Transverse colon (tissue), 4 donors: ENCODE measurements around the gene CNOT11. TPM values are rescaled to one million over a fixed set of nuclear protein-coding genes. Genes with fewer than 3 reads are reported as not detected.
"Not testable (repeated sequence)": the region's sequence is repeated elsewhere in the genome, so short reads cannot be mapped to it uniquely, and the experiment has no call there.

Experiments used
- DNase-seq: peaks from one replicate; pipeline ENCODE4 v3.0.0-alpha.2; 2019
- H3K27ac ChIP-seq, 4 donors: fragments of 200-600 bp; sonication (generic); 2 replicates each; pipeline ENCODE4 v1.5.1; 2016 to 2018; ENCODE audit warnings: inconsistent platforms in 4 of 4
- H3K27me3 ChIP-seq: fragments of 200-600 bp; sonication (generic); 2 replicates; pipeline ENCODE4 v1.5.1; 2017; ENCODE audit warnings: inconsistent platforms
- H3K36me3 ChIP-seq, 4 donors: fragments of 200-600 bp; sonication (generic); 2 replicates each; pipeline ENCODE4 v1.5.1; 2017 to 2019; ENCODE audit warnings: inconsistent platforms in 4 of 4
- H3K4me1 ChIP-seq, 4 donors: fragments of 200-600 bp; sonication (generic); 2 replicates each; pipeline ENCODE4 v1.5.1; 2017 to 2020; ENCODE audit warnings: inconsistent platforms in 4 of 4
- H3K4me3 ChIP-seq, 4 donors: fragments of 200-600 bp; sonication (generic); 1 replicate in 1 of 4; 2 replicates in 3 of 4; pipeline versions ENCODE4 v1.5.1 to v1.6.1; 2017 to 2019; ENCODE audit warnings: inconsistent platforms in 4 of 4
- H3K9me3 ChIP-seq, 2 donors: fragments of 200-600 bp; sonication (generic); 2 replicates each; pipeline ENCODE4 v1.5.1; 2017 to 2019; ENCODE audit warnings: inconsistent platforms in 2 of 2
- EP300 ChIP-seq: sonication (generic); formaldehyde crosslinking; IDR thresholded peaks from one replicate; pipeline ENCODE4 v1.6.1; 2017; ENCODE audit warnings: antibody characterized with exemption, low read depth
- POLR2A ChIP-seq: fragments of 450-650 bp; IDR thresholded peaks from one replicate; pipeline ENCODE4 v1.6.1; 2016; ENCODE audit warnings: antibody characterized with exemption, mild to moderate bottlenecking, moderate library complexity
- POLR2AphosphoS5 ChIP-seq, 3 donors: sonication (generic); formaldehyde crosslinking; IDR thresholded peaks; one replicate each; pipeline ENCODE4 v1.6.1; 2016; ENCODE audit warnings: antibody characterized with exemption in 3 of 3
- WGBS, 2 donors: methylation state at CpG; one replicate each; pipeline ENCODE4 v1.1.5; 2018; ENCODE audit warnings: low coverage in 1 of 2; 5-methylcytosine and 5-hydroxymethylcytosine counted together
- in situ Hi-C, 4 donors: fragments of 200-750 bp; cut with MboI; loops; one replicate each; pipeline versions ENCODE4 v1.15.0 to v1.15.1; 2017; ENCODE audit warnings: low sequenced_read_pairs in 3 of 4, low pct_ligation_motif_present in 1 of 4, low pct_unique_long_range_greater_than_20kb in 1 of 4
- intact Hi-C: fragments of 100-400 bp; cut with DNase I; formaldehyde crosslinking; loops from one replicate; pipeline ENCODE4 v1.15.1; 2023; ENCODE audit warnings: low total_unique reads
- total RNA-seq, 4 donors: library from RNA; depleted of rRNA; stranded (reverse); fragments of >200 nt; gene quantifications; one replicate each; pipeline ENCODE4 v1.1.0, GENCODE V29; 2016
- TF ChIP-seq, protein P1 (sequence below), 5 experiments: fragments of 200-600 bp in 3 of 5; fragments of 450-650 bp in 2 of 5; sonication (generic) in 3 of 5; IDR thresholded peaks; 1 replicate in 2 of 5; 2 replicates in 3 of 5; pipeline ENCODE4 v1.5.1; 2016 to 2017; ENCODE audit warnings: antibody characterized with exemption in 5 of 5, inconsistent platforms in 3 of 5, mild to moderate bottlenecking in 2 of 5, moderate library complexity in 1 of 5

CNOT11 gene
- total RNA-seq, 4 donors from 2014 or later: 36.8 to 48.4 (median 37.6) TPM

DNA sequence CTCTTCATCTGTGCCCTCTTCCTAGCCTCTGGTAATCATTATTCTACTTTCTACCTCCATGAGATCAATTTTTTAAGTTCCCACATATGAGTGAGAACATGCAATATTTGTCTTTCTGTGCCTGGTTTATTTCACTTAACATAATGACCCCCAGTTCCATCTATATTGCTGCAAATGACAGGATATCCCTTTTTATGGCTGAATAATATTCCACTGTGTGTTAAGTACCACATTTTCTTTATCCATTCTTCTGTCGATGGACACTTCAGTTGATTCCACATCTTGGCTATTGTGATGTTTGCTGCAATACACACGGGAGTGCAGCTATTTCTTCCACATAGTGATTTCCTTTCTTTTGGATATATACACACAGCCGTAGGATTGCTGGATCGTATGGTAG lies 43.9 kb upstream of the CNOT11 start:
- H3K36me3 ChIP-seq: no peaks in the 10 kb centered on the region
- H3K27ac ChIP-seq: no peak overlapping the region
- H3K4me1 ChIP-seq: peaks cover 0 to 4% (median 0%) of the 10 kb centered on the region in 4 donors
- in situ Hi-C loops (loop anchor here in 2 of 4 donors (25.0 kb wide), 1 partner anchor 197 kb away; the partner anchor contains the start of gene RPL31 (in 2 of the 2)), intact Hi-C loops (no loop called here)
- 65 to 69% methylated on average over 4 of the region's 4 CpGs for WGBS, 2 donors
- no peak overlapping the region for H3K4me3 ChIP-seq
- H3K9me3 ChIP-seq: no peaks in the 10 kb centered on the region
- TF ChIP-seq POLR2AphosphoS5 (IDR thresholded peaks at IDR 0.05): no peak
- TF ChIP-seq, protein P1, sequence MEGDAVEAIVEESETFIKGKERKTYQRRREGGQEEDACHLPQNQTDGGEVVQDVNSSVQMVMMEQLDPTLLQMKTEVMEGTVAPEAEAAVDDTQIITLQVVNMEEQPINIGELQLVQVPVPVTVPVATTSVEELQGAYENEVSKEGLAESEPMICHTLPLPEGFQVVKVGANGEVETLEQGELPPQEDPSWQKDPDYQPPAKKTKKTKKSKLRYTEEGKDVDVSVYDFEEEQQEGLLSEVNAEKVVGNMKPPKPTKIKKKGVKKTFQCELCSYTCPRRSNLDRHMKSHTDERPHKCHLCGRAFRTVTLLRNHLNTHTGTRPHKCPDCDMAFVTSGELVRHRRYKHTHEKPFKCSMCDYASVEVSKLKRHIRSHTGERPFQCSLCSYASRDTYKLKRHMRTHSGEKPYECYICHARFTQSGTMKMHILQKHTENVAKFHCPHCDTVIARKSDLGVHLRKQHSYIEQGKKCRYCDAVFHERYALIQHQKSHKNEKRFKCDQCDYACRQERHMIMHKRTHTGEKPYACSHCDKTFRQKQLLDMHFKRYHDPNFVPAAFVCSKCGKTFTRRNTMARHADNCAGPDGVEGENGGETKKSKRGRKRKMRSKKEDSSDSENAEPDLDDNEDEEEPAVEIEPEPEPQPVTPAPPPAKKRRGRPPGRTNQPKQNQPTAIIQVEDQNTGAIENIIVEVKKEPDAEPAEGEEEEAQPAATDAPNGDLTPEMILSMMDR (IDR thresholded peaks at IDR 0.05): no peak
- no peak for TF ChIP-seq POLR2A
- TF ChIP-seq EP300: no peak
- no peaks in the 10 kb centered on the region for H3K27me3 ChIP-seq
- no peak for DNase-seq

DNA sequence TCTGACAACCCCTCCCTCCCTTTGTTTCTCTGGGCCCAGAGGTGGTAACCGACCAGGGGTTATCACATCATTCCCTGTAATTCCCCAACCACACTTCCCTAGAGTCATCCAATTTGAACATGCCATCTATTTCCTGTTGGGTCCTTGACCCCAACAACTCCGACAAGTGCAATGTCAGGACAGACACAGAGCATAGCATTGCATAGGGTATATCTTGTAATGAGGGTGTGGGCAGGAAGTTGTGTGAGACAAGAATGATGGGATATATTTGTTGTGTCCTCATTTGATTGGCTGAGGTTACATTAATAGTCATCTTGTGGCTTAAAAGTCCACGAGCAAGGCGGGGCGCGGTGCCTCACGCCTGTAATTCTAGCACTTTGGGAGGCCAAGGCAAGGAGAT lies 33.4 kb upstream of the CNOT11 start:
- in situ Hi-C loops (loop anchor here in 2 of 4 donors (25.0 kb wide), 1 partner anchor 207 kb away; the partner anchor contains the start of gene RPL31 (in 2 of the 2)), intact Hi-C loops (no loop called here)
- WGBS, 2 donors: 71 to 78% methylated on average over 5 to 7 of the region's 7 CpGs
- DNase-seq: no peak
- H3K27me3 ChIP-seq: no peaks in the 10 kb centered on the region
- H3K9me3 ChIP-seq: no peaks in the 10 kb centered on the region
- H3K4me1 ChIP-seq: peaks cover 0 to 4% (median 0%) of the 10 kb centered on the region in 4 donors
- no peak overlapping the region for H3K4me3 ChIP-seq
- TF ChIP-seq EP300 (no peak), POLR2A (no peak), POLR2AphosphoS5 (IDR thresholded peaks at IDR 0.05) (no peak)
- TF ChIP-seq, protein P1 (IDR thresholded peaks at IDR 0.05): no peak
- H3K36me3 ChIP-seq: no peaks in the 10 kb centered on the region
- H3K27ac ChIP-seq: no peak overlapping the region

DNA sequence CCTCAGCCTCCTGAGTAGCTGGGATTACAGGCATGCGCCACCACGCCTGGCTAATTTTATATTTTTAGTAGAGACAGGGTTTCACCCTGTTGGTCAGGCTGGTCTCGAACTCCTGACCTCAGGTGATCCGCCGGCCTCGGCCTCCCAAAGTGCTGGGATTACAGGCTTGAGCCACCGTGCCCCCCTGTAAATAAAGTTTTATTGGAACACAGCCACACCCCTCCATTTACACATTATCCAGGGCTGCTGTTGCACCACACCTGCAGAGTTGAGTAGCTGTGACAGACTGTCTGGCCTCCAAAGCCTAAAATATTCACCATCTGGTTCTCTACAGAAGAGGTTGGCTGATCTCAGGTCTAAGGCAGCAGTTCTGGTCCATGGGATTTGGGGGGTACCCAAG lies 32.6 kb upstream of the CNOT11 start:
- H3K4me3 ChIP-seq, H3K36me3 ChIP-seq, H3K27ac ChIP-seq, intact Hi-C loops, DNase-seq, H3K9me3 ChIP-seq, H3K4me1 ChIP-seq, H3K27me3 ChIP-seq: not testable (repeated sequence)
- in situ Hi-C loops: loop anchor here in 2 of 4 donors (25.0 kb wide), 1 partner anchor 208 kb away; the partner anchor contains the start of gene RPL31 (in 2 of the 2)
- WGBS, 2 donors: 78 to 100% methylated on average over 1 to 7 of the region's 7 CpGs

DNA sequence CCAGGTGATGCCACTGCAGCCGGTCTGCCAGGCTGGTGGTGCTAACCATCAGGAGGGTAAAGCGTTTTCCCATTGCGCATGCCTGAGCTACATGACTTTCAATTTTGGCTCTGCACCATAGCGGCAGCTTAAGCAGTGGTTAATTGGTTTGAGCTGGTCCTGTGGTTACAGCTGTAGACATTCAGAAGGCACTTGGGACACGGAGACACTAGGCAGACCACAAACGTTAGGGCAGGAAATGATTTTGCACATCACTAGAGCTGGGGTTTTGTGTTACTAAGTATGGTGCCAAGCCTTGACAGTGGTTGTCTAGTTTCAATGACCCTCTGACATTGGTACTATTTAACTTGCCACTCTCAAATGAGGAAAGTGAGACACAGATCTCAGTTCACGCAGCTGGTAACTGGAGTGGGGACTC lies 28.9 kb upstream of the CNOT11 start:
- TF ChIP-seq POLR2A (no peak), EP300 (no peak)
- TF ChIP-seq, protein P1 (IDR thresholded peaks at IDR 0.05): no peak
- Histone ChIP-seq H3K27ac (peak overlapping the region in 1 of 4 donors; percentile 21), H3K36me3 (no peaks in the 10 kb centered on the region), H3K4me3 (no peak overlapping the region), H3K27me3 (no peaks in the 10 kb centered on the region), H3K9me3 (no peaks in the 10 kb centered on the region), H3K4me1 (peaks cover 0 to 4% (median 0%) of the 10 kb centered on the region in 4 donors)
- in situ Hi-C loops: loop anchor here in 2 of 4 donors (25.0 kb wide), 1 partner anchor 212 kb away; the partner anchor contains the start of gene RPL31 (in 2 of the 2)
- intact Hi-C loops: no loop called here
- peak; percentile 51 for DNase-seq
- 53 to 67% methylated on average over 4 to 7 of the region's 7 CpGs for WGBS, 2 donors

DNA sequence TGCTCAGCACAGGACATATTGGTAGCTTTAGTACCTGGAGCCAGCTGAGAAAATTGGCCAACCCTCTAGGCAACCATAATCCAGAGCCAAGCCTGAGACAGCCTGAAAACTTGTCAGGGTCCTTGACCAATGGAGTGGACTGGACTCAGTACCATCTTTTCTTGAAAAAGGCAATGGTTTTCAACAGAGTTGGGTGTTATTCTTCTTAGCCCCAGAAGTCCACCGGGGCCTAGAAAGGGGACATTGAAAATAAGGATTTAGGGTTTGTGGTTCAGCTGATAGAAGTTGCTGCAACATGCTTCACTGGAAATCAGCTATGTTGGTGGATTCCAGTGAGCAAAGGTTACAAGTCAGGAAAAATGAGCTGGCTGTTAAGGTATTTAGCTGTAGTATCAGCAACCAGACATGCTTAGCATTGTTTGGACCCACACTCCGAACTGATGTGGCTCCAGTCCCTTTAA lies 22.1 kb upstream of the CNOT11 start:
- peaks cover 0 to 4% (median 0%) of the 10 kb centered on the region in 4 donors for H3K4me1 ChIP-seq
- in situ Hi-C loops (no loop called here), intact Hi-C loops (no loop called here)
- H3K27ac ChIP-seq: no peak overlapping the region
- 90 to 93% methylated on average over 2 of the region's 2 CpGs for WGBS, 2 donors
- no peaks in the 10 kb centered on the region for H3K9me3 ChIP-seq
- no peaks in the 10 kb centered on the region for H3K36me3 ChIP-seq
- no peak for DNase-seq
- H3K4me3 ChIP-seq: no peak overlapping the region
- no peaks in the 10 kb centered on the region for H3K27me3 ChIP-seq
- TF ChIP-seq EP300: no peak
- no peak for TF ChIP-seq POLR2A
- TF ChIP-seq, protein P1 (IDR thresholded peaks at IDR 0.05): no peak
- TF ChIP-seq POLR2AphosphoS5 (IDR thresholded peaks at IDR 0.05): no peak
